CD14-positive monocyte (primary cell): ENCODE measurements around the gene ATG7. TPM values are rescaled to one million over a fixed set of nuclear protein-coding genes. Genes with fewer than 3 reads are reported as not detected.

Source experiments
- DNase-seq, 3 donors: peaks; one replicate each; pipeline ENCODE4 v3.0.0-alpha.2; 2011 to 2022
- H2AFZ ChIP-seq: 2 replicates; pipeline ENCODE4 v1.6.0; 2012; ENCODE audit warnings: mild to moderate bottlenecking, low read depth, low read length, inconsistent platforms; ENCODE audit not compliant: insufficient read depth, poor library complexity, severe bottlenecking
- H3K27ac ChIP-seq, 2 donors: 1 replicate in 1 of 2; 2 replicates in 1 of 2; pipeline ENCODE4 v1.5.1; 2012 to 2013; ENCODE audit warnings: low read length in 2 of 2, control low read depth in 1 of 2, inconsistent platforms in 1 of 2, low read depth in 1 of 2, mild to moderate bottlenecking in 1 of 2
- H3K27me3 ChIP-seq, 2 donors: one replicate each; pipeline versions ENCODE4 v1.6.0 to v1.6.1; 2011 to 2013; ENCODE audit warnings: low read length in 2 of 2; ENCODE audit not compliant: control insufficient read depth in 2 of 2, insufficient read depth in 2 of 2
- H3K36me3 ChIP-seq, 2 donors: replicated peaks in 1 of 2; 1 replicate in 1 of 2; 2 replicates in 1 of 2; pipeline versions ENCODE4 v1.5.1 to v1.6.1; 2012 to 2013; ENCODE audit warnings: low read length in 2 of 2, control low read depth in 1 of 2, inconsistent platforms in 1 of 2, mild to moderate bottlenecking in 1 of 2; ENCODE audit not compliant: insufficient read depth in 2 of 2, control insufficient read depth in 1 of 2
- H3K4me1 ChIP-seq, 2 donors: 1 replicate in 1 of 2; 2 replicates in 1 of 2; pipeline versions ENCODE4 v1.5.1 to v1.6.1; 2012 to 2013; ENCODE audit warnings: low read length in 2 of 2, control low read depth in 1 of 2, inconsistent platforms in 1 of 2, mild to moderate bottlenecking in 1 of 2, moderate library complexity in 1 of 2; ENCODE audit not compliant: insufficient read depth in 2 of 2, control insufficient read depth in 1 of 2
- H3K4me2 ChIP-seq: replicated peaks from 2 replicates; pipeline ENCODE3; 2012; ENCODE audit warnings: low read length, moderate library complexity, mild to moderate bottlenecking; ENCODE audit not compliant: poor library complexity, severe bottlenecking; ENCODE audit errors: extremely low read depth
- H3K4me3 ChIP-seq, 3 experiments: fragments of 200-600 bp in 1 of 3; sonication (generic) in 1 of 3; replicated peaks in 1 of 3; 1 replicate in 2 of 3; 2 replicates in 1 of 3; pipeline ENCODE4 v1.5.1; 2011 to 2013; ENCODE audit warnings: low read length in 3 of 3, mild to moderate bottlenecking in 3 of 3, control low read depth in 2 of 3, low read depth in 2 of 3, inconsistent platforms in 1 of 3, moderate library complexity in 1 of 3
- H3K79me2 ChIP-seq: 2 replicates; pipeline ENCODE4 v1.6.0; 2012; ENCODE audit warnings: mild to moderate bottlenecking, control low read depth, inconsistent platforms, low read length, moderate library complexity; ENCODE audit not compliant: insufficient read depth
- H3K9ac ChIP-seq: 2 replicates; pipeline ENCODE4 v1.6.0; 2017; ENCODE audit warnings: low read length, mild to moderate bottlenecking; ENCODE audit not compliant: insufficient read depth, poor library complexity, severe bottlenecking
- H3K9me3 ChIP-seq, 2 donors: replicated peaks in 1 of 2; 1 replicate in 1 of 2; 2 replicates in 1 of 2; pipeline versions ENCODE4 v1.5.1 to v1.6.1; 2012 to 2013; ENCODE audit warnings: low read length in 2 of 2, control low read depth in 1 of 2; ENCODE audit not compliant: control insufficient read depth in 1 of 2, insufficient read depth in 1 of 2
- H4K20me1 ChIP-seq: 2 replicates; pipeline ENCODE4 v1.6.0; 2012; ENCODE audit warnings: mild to moderate bottlenecking, low read length, control low read depth, moderate library complexity; ENCODE audit not compliant: insufficient read depth
- H3K27ac Mint-ChIP-seq, 7 donors: one replicate each; pipeline ENCODE4 v1.8.0; 2020; ENCODE audit warnings: mild to moderate bottlenecking in 7 of 7, mixed read lengths in 7 of 7, moderate library complexity in 6 of 7, inconsistent platforms in 2 of 7
- H3K27me3 Mint-ChIP-seq, 3 donors: one replicate each; pipeline ENCODE4 v1.8.0; 2021 to 2022; ENCODE audit warnings: low read depth in 3 of 3, mild to moderate bottlenecking in 3 of 3, mixed read lengths in 3 of 3, moderate library complexity in 3 of 3, inconsistent platforms in 1 of 3
- H3K36me3 Mint-ChIP-seq, 2 donors: one replicate each; pipeline ENCODE4 v1.8.0; 2020; ENCODE audit warnings: mixed read lengths in 2 of 2, inconsistent platforms in 1 of 2, mild to moderate bottlenecking in 1 of 2
- H3K4me1 Mint-ChIP-seq: one replicate; pipeline ENCODE4 v1.8.0; 2020; ENCODE audit warnings: mild to moderate bottlenecking, mixed read lengths
- H3K4me3 Mint-ChIP-seq, 2 donors: one replicate each; pipeline ENCODE4 v1.8.0; 2020; ENCODE audit warnings: mild to moderate bottlenecking in 2 of 2, mixed read lengths in 2 of 2, moderate library complexity in 1 of 2
- H3K9me3 Mint-ChIP-seq, 7 donors: one replicate each; pipeline ENCODE4 v1.8.0; 2020 to 2022; ENCODE audit warnings: mixed read lengths in 7 of 7, mild to moderate bottlenecking in 6 of 7, moderate library complexity in 6 of 7, inconsistent platforms in 2 of 7
- WGBS: methylation state at CpG from one replicate; pipeline ENCODE4 v1.1.5; 2013; ENCODE audit warnings: missing lambda C conversion rate; ENCODE audit not compliant: insufficient coverage; 5-methylcytosine and 5-hydroxymethylcytosine counted together
- intact Hi-C, 2 donors: fragments of 100-400 bp; cut with micrococcal nuclease; formaldehyde crosslinking; loops; one replicate each; pipeline versions ENCODE4 v1.15.0 to v1.15.1; 2023
- polyA plus RNA-seq, 3 donors: library from polyadenylated mRNA; depleted of rRNA in 1 of 3; unstranded in 2 of 3; stranded (reverse) in 1 of 3; fragments of 300-500 nt in 2 of 3; fragments of >200 nt in 1 of 3; fragmentation: Illumina TruSeq in 2 of 3; gene quantifications; 1 replicate in 2 of 3; 2 replicates in 1 of 3; pipeline ENCODE4 v1.2.3, GENCODE V29; 2012 to 2021
- TF ChIP-seq, protein P1 (sequence below): fragments of 200-600 bp; IDR thresholded peaks from one replicate; pipeline ENCODE4 v1.8.0; 2022; ENCODE audit warnings: antibody characterized with exemption, mild to moderate bottlenecking

ATG7 gene
- polyA plus RNA-seq, 3 donors = 57.4 to 101 (median 89.7) TPM

DNA sequence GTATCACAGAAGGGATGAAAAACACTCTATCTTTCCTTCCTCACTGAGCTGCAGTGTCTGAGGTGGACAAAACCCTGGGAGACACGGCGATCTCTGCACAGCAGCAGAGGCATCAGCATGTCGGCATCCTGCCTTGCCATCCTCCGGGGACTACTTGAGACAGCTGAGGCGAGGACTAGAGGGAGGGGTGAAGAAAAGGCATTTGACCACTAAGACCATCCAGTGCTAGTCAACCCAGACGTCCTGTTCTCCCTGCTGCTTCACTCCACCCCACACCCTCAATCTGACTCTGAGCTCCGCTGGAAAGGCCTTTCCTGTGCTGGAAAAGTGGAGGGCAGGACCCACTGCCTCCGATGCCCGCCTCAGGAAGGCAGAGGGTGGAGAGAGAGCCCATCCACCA lies 304.3 kb downstream of the ATG7 start:
- H3K36me3 Mint-ChIP-seq = peaks cover 40 to 45% of the 10 kb centered on the region in 2 donors
- Histone ChIP-seq H4K20me1 (peaks cover 62% of the 10 kb centered on the region), H3K9me3 (no peaks in the 10 kb centered on the region), H3K4me1 (peaks cover 2% of the 10 kb centered on the region in 2 donors), H3K36me3 (peaks cover 7 to 51% of the 10 kb centered on the region in 2 donors), H3K27me3 (no peaks in the 10 kb centered on the region), H3K9ac (no peak overlapping the region), H3K79me2 (peaks cover 51% of the 10 kb centered on the region), H3K4me3 (no peak overlapping the region), H3K27ac (no peak overlapping the region), H2AFZ (no peak overlapping the region), H3K4me2 (no peak overlapping the region)
- H3K9me3 Mint-ChIP-seq = no peaks in the 10 kb centered on the region
- no peak for DNase-seq
- no peak overlapping the region for H3K4me3 Mint-ChIP-seq
- intact Hi-C loops = no loop called here
- no CpG with 5 or more reads among the region's 9 CpGs for WGBS
- no peaks in the 10 kb centered on the region for H3K27me3 Mint-ChIP-seq
- H3K27ac Mint-ChIP-seq = peak overlapping the region in 3 of 7 donors; percentile 40 to 82 (median 76)
- peaks cover 8% of the 10 kb centered on the region for H3K4me1 Mint-ChIP-seq
- TF ChIP-seq, protein P1, sequence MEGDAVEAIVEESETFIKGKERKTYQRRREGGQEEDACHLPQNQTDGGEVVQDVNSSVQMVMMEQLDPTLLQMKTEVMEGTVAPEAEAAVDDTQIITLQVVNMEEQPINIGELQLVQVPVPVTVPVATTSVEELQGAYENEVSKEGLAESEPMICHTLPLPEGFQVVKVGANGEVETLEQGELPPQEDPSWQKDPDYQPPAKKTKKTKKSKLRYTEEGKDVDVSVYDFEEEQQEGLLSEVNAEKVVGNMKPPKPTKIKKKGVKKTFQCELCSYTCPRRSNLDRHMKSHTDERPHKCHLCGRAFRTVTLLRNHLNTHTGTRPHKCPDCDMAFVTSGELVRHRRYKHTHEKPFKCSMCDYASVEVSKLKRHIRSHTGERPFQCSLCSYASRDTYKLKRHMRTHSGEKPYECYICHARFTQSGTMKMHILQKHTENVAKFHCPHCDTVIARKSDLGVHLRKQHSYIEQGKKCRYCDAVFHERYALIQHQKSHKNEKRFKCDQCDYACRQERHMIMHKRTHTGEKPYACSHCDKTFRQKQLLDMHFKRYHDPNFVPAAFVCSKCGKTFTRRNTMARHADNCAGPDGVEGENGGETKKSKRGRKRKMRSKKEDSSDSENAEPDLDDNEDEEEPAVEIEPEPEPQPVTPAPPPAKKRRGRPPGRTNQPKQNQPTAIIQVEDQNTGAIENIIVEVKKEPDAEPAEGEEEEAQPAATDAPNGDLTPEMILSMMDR = no peak

DNA sequence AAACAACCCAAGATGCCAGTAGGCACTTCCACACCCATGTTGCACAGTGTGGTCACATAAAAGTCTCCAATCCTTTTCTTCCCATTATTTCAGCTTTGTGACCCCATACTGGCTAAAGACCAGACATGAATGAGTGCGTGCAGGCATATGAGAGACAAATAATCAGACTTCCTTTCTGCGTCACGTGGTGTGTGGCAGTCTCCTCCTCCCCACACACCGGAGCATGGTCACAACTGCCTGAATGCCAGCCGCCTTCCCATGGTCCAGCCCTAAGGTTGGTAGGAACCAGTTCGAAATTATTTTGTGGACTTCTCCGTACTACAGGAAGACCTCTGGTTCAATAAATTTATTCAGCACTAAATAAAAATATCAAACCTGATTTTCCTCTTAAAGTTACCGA lies 306.0 kb downstream of the ATG7 start:
- Mint-ChIP-seq H3K4me1 (peaks cover 19% of the 10 kb centered on the region), H3K9me3 (no peaks in the 10 kb centered on the region), H3K36me3 (peaks cover 34 to 35% of the 10 kb centered on the region in 2 donors), H3K27ac (peak overlapping the region in 1 of 7 donors; percentile 70), H3K27me3 (no peaks in the 10 kb centered on the region), H3K4me3 (no peak overlapping the region)
- H3K4me3 ChIP-seq = no peak overlapping the region
- H3K9ac ChIP-seq = no peak overlapping the region
- H3K27ac ChIP-seq = no peak overlapping the region
- 72% methylated on average over 4 of the region's 8 CpGs for WGBS
- intact Hi-C loops = no loop called here
- H3K4me1 ChIP-seq = peaks cover 14 to 16% of the 10 kb centered on the region in 2 donors
- no peak overlapping the region for H2AFZ ChIP-seq
- no peaks in the 10 kb centered on the region for H3K27me3 ChIP-seq
- H3K4me2 ChIP-seq = no peak overlapping the region
- TF ChIP-seq, protein P1 = no peak
- H3K9me3 ChIP-seq = no peaks in the 10 kb centered on the region
- DNase-seq = no peak
- H3K36me3 ChIP-seq = peaks cover 7 to 43% of the 10 kb centered on the region in 2 donors
- H4K20me1 ChIP-seq = peaks cover 74% of the 10 kb centered on the region
- H3K79me2 ChIP-seq = peaks cover 58% of the 10 kb centered on the region
